ENCODE measurements around the gene SIT1. TPM values are rescaled to one million over a fixed set of nuclear protein-coding genes. Genes with fewer than 3 reads are reported as not detected.

Gene SIT1
- total RNA-seq = not detected

GRCh38 chr9:35650341-35651158 is at the start of gene SIT1:
Gene SIT1 (minus strand): TSS chr9:35650931. CDS start chr9:35650853, 78 bp downstream.

GRCh38 chr9:35689542-35690293 is 39.0 kb upstream of the SIT1 start, which contains the start of gene TPM2:
Gene TPM2 (minus strand): TSS chr9:35689925. CDS start chr9:35689817, 108 bp downstream.

GRCh38 chr9:35673132-35674024 is 22.6 kb upstream of the SIT1 start, which contains the start of gene CA9:
Gene CA9 (plus strand): TSS chr9:35673928. CDS start chr9:35673960, 32 bp downstream.

GRCh38 chr9:35664531-35665470 is 14.1 kb upstream of the SIT1 start, which contains the start of gene ARHGEF39:
Gene ARHGEF39 (minus strand): TSS chr9:35665195. CDS start chr9:35665169, 26 bp downstream.

GRCh38 chr9:35658137-35658967 is 7.6 kb upstream of the SIT1 start, which contains the start of gene CCDC107:
Gene CCDC107 (plus strand): TSS chr9:35658292. CDS start chr9:35658380, 88 bp downstream.

GRCh38 chr9:35657546-35658136 is 6.9 kb upstream of the SIT1 start, which contains the start of gene RMRP:
Gene RMRP (minus strand): TSS chr9:35658019.

GRCh38 chr9:35618325-35618727 is 32.4 kb downstream of the SIT1 start, which contains the start of gene CD72:
Gene CD72 (minus strand): TSS chr9:35618413. CDS start chr9:35618303, 110 bp downstream.

GRCh38 chr9:35604578-35605350 is 46.0 kb downstream of the SIT1 start, which contains the start of gene TESK1:
Gene TESK1 (plus strand): TSS chr9:35605262. CDS start chr9:35605620, 358 bp downstream.

Small RNA genes lying within 50 kb of the gene (small RNA-seq; reads per million reads assigned to genes)
- 0.23 reads per million for gene MIR4667
- not detected for gene RMRP
- not detected for gene RN7SL22P

Other genes with a start within 250 kb of the SIT1 start
- gene RUSC2, start 160.8 kb downstream of the SIT1 start, total RNA-seq = 56.3 TPM
- gene TESK1, start 45.7 kb downstream of the SIT1 start, total RNA-seq = 20.1 TPM
- 0.46 TPM for gene CD72, start 32.5 kb downstream of the SIT1 start, total RNA-seq
- 144,204 TPM for gene RMRP, start 7.1 kb upstream of the SIT1 start, total RNA-seq
- 11.5 TPM for gene CCDC107, start 7.4 kb upstream of the SIT1 start, total RNA-seq
- 0.46 TPM for gene ARHGEF39, start 14.3 kb upstream of the SIT1 start, total RNA-seq
- gene CA9, start 23.0 kb upstream of the SIT1 start, total RNA-seq = 1.2 TPM
- gene TPM2, start 39.0 kb upstream of the SIT1 start, total RNA-seq = 14.1 TPM
- gene TLN1, start 81.3 kb upstream of the SIT1 start, total RNA-seq = 24.9 TPM
- 33.0 TPM for gene CREB3, start 81.7 kb upstream of the SIT1 start, total RNA-seq
- 60.7 TPM for gene GBA2, start 98.3 kb upstream of the SIT1 start, total RNA-seq
- gene RGP1, start 98.4 kb upstream of the SIT1 start, total RNA-seq = 19.1 TPM
- gene MSMP, start 103.3 kb upstream of the SIT1 start, total RNA-seq = not detected
- gene NPR2, start 140.7 kb upstream of the SIT1 start, total RNA-seq = 11.3 TPM
- 8.3 TPM for gene SPAG8, start 161.3 kb upstream of the SIT1 start, total RNA-seq
- gene HINT2, start 164.1 kb upstream of the SIT1 start, total RNA-seq = 13.4 TPM
- gene FAM221B, start 177.8 kb upstream of the SIT1 start, total RNA-seq = 0.23 TPM
- 10.4 TPM for gene TMEM8B, start 178.3 kb upstream of the SIT1 start, total RNA-seq
- gene OR13J1, start 219.5 kb upstream of the SIT1 start, total RNA-seq = not detected

Data from diencephalon (tissue), 1 donor.